H1 (cell line): ENCODE measurements around the gene PDE4D. TPM values are rescaled to one million over a fixed set of nuclear protein-coding genes. Genes with fewer than 3 reads are reported as not detected.

ENCODE experiments used
- CTCF ChIA-PET: fragments of 300-600 bp; sonication (Branson Sonifier 250); formaldehyde crosslinking; loops from one replicate; lab custom pipeline; 2021; ENCODE audit not compliant: partially characterized antibody; lab: Charles Lee
- POLR2A ChIA-PET: fragments of 300-600 bp; sonication (Branson Sonifier 250); formaldehyde crosslinking; loops from one replicate; lab custom pipeline; 2021; ENCODE audit warnings: inconsistent platforms; ENCODE audit not compliant: partially characterized antibody; lab: Charles Lee
- DNase-seq, 2 experiments: peaks; one replicate each; pipeline versions ENCODE4 v3.0.0 to v3.0.0-alpha.2; 2010 to 2022; ENCODE audit warnings: low spot score in 2 of 2, low read depth in 1 of 2, mixed read lengths in 1 of 2
- FAIRE-seq: peaks from 2 replicates; lab custom pipeline; 2011; peaks lifted over from hg19 to GRCh38; lab: Jason Lieb, UNC
- H2AFZ ChIP-seq: 2 replicates; pipeline ENCODE4 v1.8.1; 2012; ENCODE audit warnings: low read length, inconsistent platforms
- H2AK5ac ChIP-seq: 2 replicates; pipeline ENCODE4 v1.6.1; 2013; ENCODE audit warnings: low read depth, low read length
- H2BK120ac ChIP-seq: replicated peaks from 2 replicates; pipeline ENCODE3; 2013; ENCODE audit warnings: low read depth, low read length, inconsistent platforms
- H2BK12ac ChIP-seq: 2 replicates; pipeline ENCODE4 v1.6.1; 2013; ENCODE audit warnings: low read depth, low read length
- H2BK15ac ChIP-seq: 2 replicates; pipeline ENCODE4 v1.6.1; 2013; ENCODE audit warnings: low read length
- H2BK20ac ChIP-seq: 2 replicates; pipeline ENCODE4 v1.6.1; 2013; ENCODE audit warnings: low read length
- H2BK5ac ChIP-seq: 2 replicates; pipeline ENCODE4 v1.6.1; 2013; ENCODE audit warnings: low read depth, low read length
- H3K14ac ChIP-seq: 2 replicates; pipeline ENCODE4 v1.6.1; 2013; ENCODE audit warnings: inconsistent platforms; ENCODE audit not compliant: insufficient read length
- H3K18ac ChIP-seq: 2 replicates; pipeline ENCODE4 v1.6.1; 2013; ENCODE audit warnings: low read length; ENCODE audit errors: extremely low read depth
- H3K23ac ChIP-seq: 2 replicates; pipeline ENCODE4 v1.6.1; 2013; ENCODE audit warnings: inconsistent platforms; ENCODE audit not compliant: insufficient read length
- H3K23me2 ChIP-seq: 2 replicates; pipeline ENCODE4 v1.6.1; 2013; ENCODE audit warnings: low read depth, low read length
- H3K27ac ChIP-seq: 2 replicates; pipeline ENCODE4 v1.6.1; 2011; ENCODE audit warnings: low read depth, low read length, inconsistent platforms
- H3K27me3 ChIP-seq, 4 experiments: replicated peaks in 1 of 4; 1 replicate in 1 of 4; 2 replicates in 3 of 4; pipeline versions ENCODE4 v1.6.1 to v1.8.1; 2011 to 2013; ENCODE audit warnings: low read length in 3 of 4, mild to moderate bottlenecking in 3 of 4, inconsistent platforms in 2 of 4, mixed read lengths in 2 of 4, moderate library complexity in 1 of 4; ENCODE audit not compliant: control insufficient read depth in 3 of 4, insufficient read depth in 3 of 4; ENCODE audit errors: extremely low read depth in 1 of 4
- H3K36me3 ChIP-seq, 4 experiments: 2 replicates each; pipeline versions ENCODE4 v1.6.1 to v1.8.1; 2011 to 2013; ENCODE audit warnings: mild to moderate bottlenecking in 4 of 4, low read length in 3 of 4, moderate library complexity in 2 of 4, control low read depth in 1 of 4, inconsistent platforms in 1 of 4; ENCODE audit not compliant: insufficient read depth in 4 of 4, control insufficient read depth in 2 of 4
- H3K4ac ChIP-seq: replicated peaks from 2 replicates; pipeline ENCODE3; 2013; ENCODE audit warnings: low read length, low read depth, mixed read lengths, inconsistent platforms; ENCODE audit not compliant: insufficient read length
- H3K4me1 ChIP-seq, 4 experiments: replicated peaks in 1 of 4; 1 replicate in 1 of 4; 2 replicates in 3 of 4; pipeline versions ENCODE4 v1.6.1 to v1.8.1; 2011 to 2013; ENCODE audit warnings: low read length in 3 of 4, inconsistent platforms in 2 of 4, mixed read lengths in 1 of 4; ENCODE audit not compliant: insufficient read depth in 4 of 4, control insufficient read depth in 3 of 4
- H3K4me2 ChIP-seq, 2 experiments: 2 replicates each; pipeline versions ENCODE4 v1.6.1 to v1.8.1; 2011 to 2013; ENCODE audit warnings: low read depth in 2 of 2, low read length in 2 of 2, control low read depth in 1 of 2, inconsistent platforms in 1 of 2, mild to moderate bottlenecking in 1 of 2; ENCODE audit not compliant: insufficient read depth in 1 of 2
- H3K4me3 ChIP-seq, 4 experiments: fragments of 200-600, 300-600 bp in 1 of 4; sonication (generic), shearing (Covaris generic), sonication (Bioruptor Twin) in 1 of 4; 2 replicates each; pipeline versions ENCODE4 v1.5.1 to v1.8.1; 2011 to 2016; ENCODE audit warnings: low read length in 4 of 4, low read depth in 3 of 4, control low read depth in 2 of 4, inconsistent platforms in 2 of 4, mild to moderate bottlenecking in 2 of 4, mixed read lengths in 1 of 4, moderate library complexity in 1 of 4; ENCODE audit not compliant: insufficient read depth in 2 of 4; ENCODE audit errors: extremely low read depth in 1 of 4
- H3K56ac ChIP-seq: replicated peaks from 2 replicates; pipeline ENCODE3; 2013; ENCODE audit warnings: low read depth, mild to moderate bottlenecking, mixed read lengths, low read length, inconsistent platforms; ENCODE audit not compliant: insufficient read length
- H3K79me1 ChIP-seq: 2 replicates; pipeline ENCODE4 v1.6.1; 2013; ENCODE audit warnings: low read depth, low read length, control low read depth
- H3K79me2 ChIP-seq, 2 experiments: 2 replicates each; pipeline versions ENCODE4 v1.6.1 to v1.8.1; 2012 to 2013; ENCODE audit warnings: low read length in 2 of 2, mild to moderate bottlenecking in 2 of 2, inconsistent platforms in 1 of 2; ENCODE audit not compliant: insufficient read depth in 2 of 2, control insufficient read depth in 1 of 2
- H3K9ac ChIP-seq, 4 experiments: replicated peaks in 1 of 4; 1 replicate in 1 of 4; 2 replicates in 3 of 4; pipeline versions ENCODE4 v1.6.1 to v1.8.1; 2011 to 2013; ENCODE audit warnings: low read depth in 3 of 4, low read length in 3 of 4, control low read depth in 2 of 4, mild to moderate bottlenecking in 2 of 4, moderate library complexity in 2 of 4, inconsistent platforms in 1 of 4; ENCODE audit errors: extremely low read depth in 1 of 4
- H3K9me3 ChIP-seq, 2 experiments: 2 replicates each; pipeline versions ENCODE4 v1.6.1 to v1.8.1; 2012 to 2013; ENCODE audit warnings: mild to moderate bottlenecking in 2 of 2, moderate library complexity in 2 of 2, control low read depth in 1 of 2, inconsistent platforms in 1 of 2, low read depth in 1 of 2, low read length in 1 of 2, mixed read lengths in 1 of 2; ENCODE audit not compliant: insufficient read depth in 2 of 2
- H4K20me1 ChIP-seq, 2 experiments: replicated peaks in 1 of 2; 2 replicates each; pipeline versions ENCODE3 to v1.8.1; 2011 to 2013; ENCODE audit warnings: inconsistent platforms in 2 of 2, low read length in 2 of 2, mild to moderate bottlenecking in 1 of 2; ENCODE audit not compliant: insufficient read depth in 2 of 2, control insufficient read depth in 1 of 2
- H4K5ac ChIP-seq: 2 replicates; pipeline ENCODE4 v1.6.1; 2013; ENCODE audit warnings: low read length, low read depth, mixed read lengths, inconsistent platforms; ENCODE audit not compliant: insufficient read length
- H4K8ac ChIP-seq: 2 replicates; pipeline ENCODE4 v1.8.0; 2013; ENCODE audit warnings: mild to moderate bottlenecking, moderate library complexity, low read length, inconsistent platforms; ENCODE audit not compliant: insufficient read depth; ENCODE audit errors: extremely low read depth
- H4K91ac ChIP-seq: replicated peaks from 2 replicates; pipeline ENCODE3; 2013; ENCODE audit warnings: low read length, mixed read lengths, inconsistent platforms; ENCODE audit not compliant: insufficient read length
- BACH1 ChIP-seq: IDR thresholded peaks from 2 replicates; pipeline ENCODE4 v1.6.1; 2012; ENCODE audit warnings: low read length, improper control_type of control experiment
- CBX5 ChIP-seq: fragments of 300-800, 300-1000 bp; sonication (generic); IDR thresholded peaks from 2 replicates; pipeline ENCODE4 v1.7.1; 2016; ENCODE audit warnings: antibody characterized with exemption, low read length, low read depth
- HDAC6 ChIP-seq: IDR thresholded peaks from one replicate; pipeline ENCODE4 v1.7.1; 2012; ENCODE audit warnings: low read depth, mild to moderate bottlenecking, inconsistent platforms, low read length, moderate library complexity
- JUND ChIP-seq: IDR thresholded peaks from 2 replicates; pipeline ENCODE4 v1.6.1; 2011; ENCODE audit warnings: mild to moderate bottlenecking, improper control_type of control experiment, low read length
- KDM5A ChIP-seq: fragments of 200-600 bp; IDR thresholded peaks from 2 replicates; pipeline ENCODE4 v1.7.1; 2012; ENCODE audit warnings: mild to moderate bottlenecking, low read length, inconsistent platforms, mixed read lengths
- PHF8 ChIP-seq: fragments of 200-600 bp; sonication (generic); conservative IDR thresholded peaks from 2 replicates; pipeline ENCODE4 v1.7.1; 2012; ENCODE audit warnings: low read depth, mild to moderate bottlenecking, inconsistent platforms, low read length, moderate library complexity
- RAD21 ChIP-seq, 2 experiments: IDR thresholded peaks in 1 of 2; conservative IDR thresholded peaks in 1 of 2; 2 replicates each; pipeline ENCODE4 v1.6.1; 2011; ENCODE audit warnings: low read depth in 2 of 2, low read length in 2 of 2, improper control_type of control experiment in 1 of 2, inconsistent platforms in 1 of 2, mild to moderate bottlenecking in 1 of 2, moderate library complexity in 1 of 2
- RFX5 ChIP-seq: IDR thresholded peaks from 2 replicates; pipeline ENCODE4 v1.6.1; 2011; ENCODE audit warnings: low read depth, low read length, improper control_type of control experiment, borderline replicate concordance
- SAP30 ChIP-seq: fragments of 300-600 bp; sonication (generic); IDR thresholded peaks from 2 replicates; pipeline ENCODE4 v1.7.1; 2012; ENCODE audit warnings: low read length, moderate library complexity, mild to moderate bottlenecking, inconsistent platforms; ENCODE audit not compliant: insufficient read depth, insufficient replicate concordance
- SIRT6 ChIP-seq: IDR thresholded peaks from one replicate; pipeline ENCODE4 v1.7.1; 2012; ENCODE audit warnings: low read length, inconsistent platforms
- TAF1 ChIP-seq: IDR thresholded peaks from 2 replicates; pipeline ENCODE4 v1.6.1; 2011; ENCODE audit warnings: mild to moderate bottlenecking, low read depth, low read length
- TAF7 ChIP-seq: optimal IDR thresholded peaks from 2 replicates; pipeline ENCODE3; 2011; ENCODE audit warnings: low read depth, mild to moderate bottlenecking, inconsistent platforms, low read length, moderate library complexity, borderline replicate concordance
- TBP ChIP-seq: IDR thresholded peaks from 2 replicates; pipeline ENCODE4 v1.6.1; 2011; ENCODE audit warnings: low read depth, low read length, improper control_type of control experiment
- TCF12 ChIP-seq: IDR thresholded peaks from 2 replicates; pipeline ENCODE4 v1.6.1; 2011; ENCODE audit warnings: low read depth, mild to moderate bottlenecking, low read length
- TEAD4 ChIP-seq: IDR thresholded peaks from 2 replicates; pipeline ENCODE4 v1.6.1; 2012; ENCODE audit warnings: low read depth, low read length, inconsistent platforms, mixed read lengths
- polyA plus RNA-seq, 7 experiments: library from polyadenylated mRNA; depleted of rRNA in 3 of 7; stranded (reverse) in 5 of 7; unstranded in 2 of 7; fragments of >200 nt in 5 of 7; fragments of 200-250 nt in 2 of 7; gene quantifications; 1 replicate in 5 of 7; 2 replicates in 1 of 7; 4 replicates in 1 of 7; pipeline versions ENCODE4 v1.2.1 to v1.2.3, GENCODE V29; 2011 to 2013; ENCODE audit warnings: missing spikeins in 2 of 7, mixed read lengths in 2 of 7
- total RNA-seq: library from RNA; stranded (reverse); fragmentation: NEBNext Ultra II Directional; extraction: Animal tissue kit (Norgen Biotek cat#: 25700); gene quantifications from 2 replicates; pipeline ENCODE4 v1.2.1, GENCODE V29; 2021

Gene PDE4D
- total and polyA plus RNA-seq, 2 of the 8 experiments (the other 6 are each of a cell fraction or from before 2014, with no cell fraction given): 2.3 to 3.7 TPM

DNA sequence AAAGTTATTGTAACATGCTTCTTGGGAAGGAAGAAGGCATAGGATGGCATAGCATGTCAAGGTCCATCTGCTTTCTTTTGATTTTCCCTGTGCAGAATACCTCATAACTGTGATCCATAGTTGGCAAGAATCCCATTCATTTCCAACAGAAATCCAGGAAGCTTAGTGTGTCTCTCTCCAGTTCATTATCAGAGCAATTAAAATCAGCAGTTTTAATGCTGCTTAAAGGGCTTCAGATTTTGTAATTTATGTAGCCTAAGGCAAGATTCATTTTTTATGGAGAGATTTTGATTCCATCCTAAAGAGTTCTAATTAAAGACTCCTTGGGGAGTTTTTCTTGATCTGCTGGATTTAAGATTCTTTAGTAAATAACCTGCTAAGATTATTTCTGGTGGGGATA is 560.1 kb downstream of the PDE4D start:
- FAIRE-seq: no peak
- Histone ChIP-seq H4K20me1 (no peaks in the 10 kb centered on the region), H2BK15ac (no peak overlapping the region), H3K36me3 (no peaks in the 10 kb centered on the region), H3K27me3 (no peaks in the 10 kb centered on the region), H3K4ac (no peak overlapping the region), H3K14ac (no peak overlapping the region)
- CTCF ChIA-PET: interaction anchor here (0.6 kb wide), 1 partner anchor 596 kb away, joined by 3 read pairs; no protein-coding TSS in a partner anchor
- no peak for TF ChIP-seq TAF1
- TF ChIP-seq SAP30: no peak
- no peak for TF ChIP-seq TCF12
- no peak for TF ChIP-seq PHF8
- TF ChIP-seq RFX5: no peak
- TF ChIP-seq HDAC6: no peak
- no peak for TF ChIP-seq SIRT6
- TF ChIP-seq TBP: no peak
- TF ChIP-seq KDM5A: no peak
- no peak for TF ChIP-seq JUND
- TF ChIP-seq BACH1: no peak
- TF ChIP-seq TEAD4: no peak
- TF ChIP-seq RAD21 (IDR thresholded peaks at IDR 0.05 in 1 of 2, conservative IDR thresholded peaks at IDR 0.05 in 1 of 2; ENCODE audit: low read depth in 2 of 2, low read length in 2 of 2): no peak
- no peak for TF ChIP-seq TAF7
- no peak for TF ChIP-seq CBX5
- TF ChIP-seq, all 59 proteins: peak for 0
- no peak overlapping the region for H3K4me2 ChIP-seq
- H4K8ac ChIP-seq: no peak overlapping the region
- DNase-seq: no peak
- no peak overlapping the region for H3K27ac ChIP-seq
- H2BK120ac ChIP-seq: no peak overlapping the region
- H3K9ac ChIP-seq: no peak overlapping the region
- H2AFZ ChIP-seq: no peak overlapping the region
- no peaks in the 10 kb centered on the region for H3K4me1 ChIP-seq
- no peak overlapping the region for H4K5ac ChIP-seq
- no peak overlapping the region for H2AK5ac ChIP-seq
- no peak overlapping the region for H3K56ac ChIP-seq
- no peak overlapping the region for H2BK12ac ChIP-seq
- POLR2A ChIA-PET: no interaction called here
- H3K23ac ChIP-seq: no peak overlapping the region
- no peak overlapping the region for H3K18ac ChIP-seq
- no peak overlapping the region for H4K91ac ChIP-seq
- H3K9me3 ChIP-seq: no peaks in the 10 kb centered on the region
- H3K23me2 ChIP-seq: no peaks in the 10 kb centered on the region
- no peaks in the 10 kb centered on the region for H3K79me1 ChIP-seq
- H3K79me2 ChIP-seq: no peaks in the 10 kb centered on the region
- H2BK5ac ChIP-seq: no peak overlapping the region
- H2BK20ac ChIP-seq: no peak overlapping the region
- H3K4me3 ChIP-seq: no peak overlapping the region
